ENCODE measurements around the gene IGSF9B.

DNA sequence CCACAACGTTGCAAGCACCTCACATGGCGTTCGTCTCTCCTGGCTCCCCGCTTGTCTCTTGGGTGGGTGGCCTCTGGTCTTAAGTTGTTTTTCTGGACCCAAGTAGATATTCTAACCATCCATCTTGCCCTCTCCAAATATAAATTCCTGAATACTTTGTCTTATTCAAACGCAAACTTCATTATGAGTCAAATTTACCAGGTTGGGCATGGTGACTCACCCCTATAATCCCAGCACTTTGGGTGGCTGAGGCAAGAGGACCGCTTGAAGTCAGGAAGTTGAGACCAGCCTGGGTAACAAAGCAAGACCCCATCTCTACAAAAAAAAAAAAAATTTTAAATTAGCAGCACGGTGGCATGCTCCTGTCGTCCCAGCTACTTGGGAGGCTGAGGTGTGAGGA is 5.1 kb upstream of the IGSF9B start:
- TF ChIP-seq POLR2A (IDR thresholded peaks at IDR 0.05; ENCODE audit: low read depth, low read length) (no peak), TAF1 (IDR thresholded peaks at IDR 0.05; ENCODE audit: borderline replicate concordance, low read depth, low read length) (no peak)
